Ascending aorta (tissue), 2 donors: ENCODE data around the gene SPACA5B. TPM values are rescaled to one million over a fixed set of nuclear protein-coding genes. Genes with fewer than 3 reads are reported as not detected.
"Not testable (repeated sequence)": the region's sequence is repeated elsewhere in the genome, so short reads cannot be mapped to it uniquely, and the experiment has no call there.

Source experiments
- DNase-seq, 2 donors: peaks; one replicate each; pipeline ENCODE4 v3.0.0-alpha.2; 2019; ENCODE audit warnings: low spot score in 2 of 2
- H3K27ac ChIP-seq, 2 donors: fragments of 200-600 bp; sonication (generic); one replicate each; pipeline ENCODE4 v1.5.1; 2016 to 2017; ENCODE audit warnings: mild to moderate bottlenecking in 1 of 2
- H3K27me3 ChIP-seq: fragments of 200-600 bp; sonication (generic); one replicate; pipeline ENCODE4 v1.5.1; 2017
- H3K36me3 ChIP-seq, 2 donors: fragments of 200-600 bp; sonication (generic); one replicate each; pipeline ENCODE4 v1.5.1; 2016
- H3K4me1 ChIP-seq, 2 donors: fragments of 200-600 bp; sonication (generic); one replicate each; pipeline ENCODE4 v1.5.1; 2016 to 2017; ENCODE audit warnings: mild to moderate bottlenecking in 1 of 2
- H3K4me3 ChIP-seq, 2 donors: fragments of 200-600 bp; sonication (generic); one replicate each; pipeline ENCODE4 v1.5.1; 2016 to 2017; ENCODE audit warnings: mild to moderate bottlenecking in 1 of 2
- H3K9me3 ChIP-seq, 2 donors: fragments of 200-600 bp; sonication (generic); one replicate each; pipeline ENCODE4 v1.5.1; 2016
- CTCF ChIP-seq, 3 experiments: fragments of 200-600 bp in 2 of 3; fragments of 450-650 bp in 1 of 3; sonication (generic) in 2 of 3; IDR thresholded peaks; one replicate each; pipeline ENCODE4 v1.5.1; 2016 to 2019; ENCODE audit warnings: antibody characterized with exemption in 3 of 3, mild to moderate bottlenecking in 1 of 3, moderate library complexity in 1 of 3
- intact Hi-C: fragments of 100-400 bp; cut with DNase I; formaldehyde crosslinking; loops from one replicate; pipeline ENCODE4 v1.15.1; 2023
- total RNA-seq: library from RNA; depleted of rRNA; stranded (reverse); fragments of >200 nt; gene quantifications from one replicate; pipeline ENCODE4 v1.1.0, GENCODE V29; 2016

Gene SPACA5B
- total RNA-seq, 1 donor from 2014 or later: not detected

GRCh38 chrX:48102874-48103374 lies 27.5 kb upstream of the SPACA5B start:
- DNase-seq: no peak
- no peaks in the 10 kb centered on the region for H3K27me3 ChIP-seq
- intact Hi-C loops: no loop called here

GRCh38 chrX:48107717-48108116 lies 22.7 kb upstream of the SPACA5B start:
- intact Hi-C loops: no loop called here
- peaks cover 0 to 3% of the 10 kb centered on the region in 2 donors for H3K9me3 ChIP-seq
- H3K36me3 ChIP-seq: no peaks in the 10 kb centered on the region
- no peak for TF ChIP-seq CTCF (IDR thresholded peaks at IDR 0.05)
- H3K4me3 ChIP-seq: no peak overlapping the region
- H3K4me1 ChIP-seq: no peaks in the 10 kb centered on the region
- H3K27ac ChIP-seq: no peak overlapping the region
- no peak for DNase-seq
- H3K27me3 ChIP-seq: no peaks in the 10 kb centered on the region

More at GRCh38 chrX:48102874-48103374, 27.5 kb upstream of the SPACA5B start:
- no peak for TF ChIP-seq CTCF (IDR thresholded peaks at IDR 0.05)
- no peaks in the 10 kb centered on the region for H3K4me1 ChIP-seq
- H3K4me3 ChIP-seq: no peak overlapping the region
- no peaks in the 10 kb centered on the region for H3K36me3 ChIP-seq
- H3K9me3 ChIP-seq: no peaks in the 10 kb centered on the region
- no peak overlapping the region for H3K27ac ChIP-seq

- intact Hi-C loops, H3K4me3 ChIP-seq, H3K9me3 ChIP-seq, H3K4me1 ChIP-seq, H3K36me3 ChIP-seq, H3K27ac ChIP-seq, DNase-seq, H3K27me3 ChIP-seq: not testable (repeated sequence)
These were observed 5.1 kb upstream of the SPACA5B start for GRCh38 chrX:48125286-48125685.

GRCh38 chrX:48132308-48132844 lies 1.9 kb downstream of the SPACA5B start:
- H3K27ac ChIP-seq, H3K36me3 ChIP-seq, H3K9me3 ChIP-seq, H3K4me3 ChIP-seq, H3K27me3 ChIP-seq, intact Hi-C loops, H3K4me1 ChIP-seq, DNase-seq: not testable (repeated sequence)

- H3K4me3 ChIP-seq, H3K27me3 ChIP-seq, H3K27ac ChIP-seq, H3K4me1 ChIP-seq, H3K36me3 ChIP-seq, H3K9me3 ChIP-seq, intact Hi-C loops, DNase-seq: not testable (repeated sequence)
These were observed 8.7 kb downstream of the SPACA5B start for GRCh38 chrX:48139076-48139475.

GRCh38 chrX:48141810-48142508 lies 11.5 kb downstream of the SPACA5B start:
- H3K27ac ChIP-seq, H3K4me3 ChIP-seq, DNase-seq, intact Hi-C loops, H3K4me1 ChIP-seq, H3K36me3 ChIP-seq, H3K9me3 ChIP-seq, H3K27me3 ChIP-seq: not testable (repeated sequence)

- DNase-seq, H3K27ac ChIP-seq, H3K4me3 ChIP-seq, H3K9me3 ChIP-seq, H3K4me1 ChIP-seq, H3K36me3 ChIP-seq, H3K27me3 ChIP-seq, intact Hi-C loops: not testable (repeated sequence)
These were observed 12.3 kb downstream of the SPACA5B start for GRCh38 chrX:48142697-48143096.

- H3K27me3 ChIP-seq: no peaks in the 10 kb centered on the region
- no peak for DNase-seq
- H3K27ac ChIP-seq: no peak overlapping the region
- no peaks in the 10 kb centered on the region for H3K9me3 ChIP-seq
- H3K4me3 ChIP-seq: no peak overlapping the region
- intact Hi-C loops: no loop called here
- H3K36me3 ChIP-seq: no peaks in the 10 kb centered on the region
- no peaks in the 10 kb centered on the region for H3K4me1 ChIP-seq
- TF ChIP-seq CTCF (IDR thresholded peaks at IDR 0.05): no peak
These were observed 23.3 kb downstream of the SPACA5B start for GRCh38 chrX:48153769-48154168.
